Cardiac fibroblast (primary cell): ENCODE measurements around the gene TM6SF1.

Experiments
- DNase-seq, 2 donors: peaks; one replicate each; pipeline versions ENCODE4 v3.0.0 to v3.0.0-alpha.2; 2010; ENCODE audit warnings: low read depth in 2 of 2
- H3K4me3 ChIP-seq, 2 donors: replicated peaks in 1 of 2; 1 replicate in 1 of 2; 2 replicates in 1 of 2; pipeline ENCODE4 v1.5.1; 2011; ENCODE audit warnings: low read depth in 2 of 2, low read length in 2 of 2, mild to moderate bottlenecking in 2 of 2, moderate library complexity in 1 of 2
- CTCF ChIP-seq: IDR thresholded peaks from one replicate; pipeline ENCODE4 v1.5.1; 2011; ENCODE audit warnings: low read depth, mild to moderate bottlenecking, low read length, inconsistent platforms

TM6SF1 gene

GRCh38 chr15:83114856-83115255 lies 7.4 kb downstream of the TM6SF1 start:
- DNase-seq, result no peak
- TF ChIP-seq CTCF, result no peak
- no peak overlapping the region for H3K4me3 ChIP-seq

- TF ChIP-seq CTCF, result no peak
- no peak for DNase-seq
- H3K4me3 ChIP-seq, result no peak overlapping the region
Observed at GRCh38 chr15:83115410-83115809, 8.0 kb downstream of the TM6SF1 start.

- TF ChIP-seq CTCF, result no peak
- no peak overlapping the region for H3K4me3 ChIP-seq
- DNase-seq, result no peak
Observed at GRCh38 chr15:83115831-83116565, 8.6 kb downstream of the TM6SF1 start.

- no peak for TF ChIP-seq CTCF
- DNase-seq, result no peak
Observed at GRCh38 chr15:83118291-83118827, 10.9 kb downstream of the TM6SF1 start.

GRCh38 chr15:83118968-83119367 lies 11.5 kb downstream of the TM6SF1 start:
- TF ChIP-seq CTCF, result no peak
- no peak overlapping the region for H3K4me3 ChIP-seq
- no peak for DNase-seq

More at GRCh38 chr15:83118291-83118827, 10.9 kb downstream of the TM6SF1 start:
- H3K4me3 ChIP-seq, result no peak overlapping the region

- H3K4me3 ChIP-seq, result no peak overlapping the region
- DNase-seq, result no peak
- no peak for TF ChIP-seq CTCF
Observed at GRCh38 chr15:83119968-83120581, 12.6 kb downstream of the TM6SF1 start.
